Putamen (tissue), 1 donor: ENCODE results near the gene RAB5IF.
"Not testable (repeated sequence)": the region's sequence is repeated elsewhere in the genome, so short reads cannot be mapped to it uniquely, and the experiment has no call there.

ENCODE experiments used
- DNase-seq: peaks from one replicate; pipeline ENCODE4 v3.0.0-alpha.2; 2016; ENCODE audit warnings: low spot score

The RAB5IF gene, protein sequence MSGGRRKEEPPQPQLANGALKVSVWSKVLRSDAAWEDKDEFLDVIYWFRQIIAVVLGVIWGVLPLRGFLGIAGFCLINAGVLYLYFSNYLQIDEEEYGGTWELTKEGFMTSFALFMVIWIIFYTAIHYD

DNA sequence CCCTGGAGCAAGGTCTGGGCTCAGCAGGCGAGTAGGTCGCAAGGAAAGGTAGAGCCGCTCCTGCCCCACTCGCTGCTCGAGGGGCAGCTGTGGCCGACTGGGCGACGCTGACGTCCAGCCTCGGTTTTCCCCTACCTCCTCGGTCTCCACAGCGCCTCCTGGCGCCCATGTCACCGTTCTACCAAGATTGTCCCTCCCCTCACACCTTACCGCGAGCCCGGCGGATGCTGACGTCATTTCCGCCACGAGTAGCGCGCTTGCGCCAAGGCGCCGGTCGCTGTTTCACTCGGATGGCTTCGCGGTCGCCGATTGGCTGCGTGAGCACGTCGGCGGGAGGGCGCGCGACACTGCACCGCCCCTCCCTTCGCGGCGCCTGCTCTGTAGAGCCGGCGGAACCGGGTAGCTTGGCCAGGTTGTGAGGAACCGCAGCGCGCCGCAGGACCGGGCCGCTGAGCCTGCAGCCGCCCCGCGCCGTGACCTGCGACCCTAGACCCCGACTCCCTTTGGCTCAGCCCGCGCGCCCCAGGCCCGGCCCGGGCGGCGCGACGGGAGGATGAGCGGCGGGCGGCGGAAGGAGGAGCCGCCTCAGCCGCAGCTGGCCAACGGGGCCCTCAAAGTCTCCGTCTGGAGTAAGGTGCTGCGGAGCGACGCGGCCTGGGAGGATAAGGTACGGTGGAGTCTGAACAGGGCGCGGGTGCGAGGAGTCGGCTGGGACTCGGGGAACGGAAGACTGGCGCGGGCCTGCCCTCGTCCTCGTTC, at the start of gene RAB5IF:
TSS of gene RAB5IF (plus strand) at position 381 of the 759 bp plus-strand sequence. CDS start at position 554, 173 bp downstream.
- DNase-seq: peak; percentile 95

- DNase-seq: no peak
These were observed 42.9 kb upstream of the RAB5IF start for GRCh38 chr20:36562724-36563123.

DNA sequence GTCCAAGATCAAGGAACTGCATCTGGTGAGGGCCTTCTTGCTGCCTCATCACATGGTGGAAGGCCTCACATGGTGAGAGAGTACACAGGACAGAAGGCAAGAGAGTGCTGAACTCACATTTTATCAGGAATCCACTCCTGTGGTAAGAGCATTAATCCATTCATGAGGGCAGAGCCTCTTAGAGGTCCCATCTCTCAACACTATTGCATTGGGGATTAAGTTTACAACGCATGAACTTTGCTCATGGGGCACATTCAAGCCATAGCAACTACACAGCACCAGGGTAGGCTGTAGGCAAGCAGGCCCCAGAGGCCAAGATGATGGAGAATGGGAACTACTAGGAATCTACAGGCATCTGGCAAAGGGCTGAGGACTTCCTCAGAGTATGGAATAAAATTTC, 42.2 kb upstream of the RAB5IF start:
- no peak for DNase-seq

DNA sequence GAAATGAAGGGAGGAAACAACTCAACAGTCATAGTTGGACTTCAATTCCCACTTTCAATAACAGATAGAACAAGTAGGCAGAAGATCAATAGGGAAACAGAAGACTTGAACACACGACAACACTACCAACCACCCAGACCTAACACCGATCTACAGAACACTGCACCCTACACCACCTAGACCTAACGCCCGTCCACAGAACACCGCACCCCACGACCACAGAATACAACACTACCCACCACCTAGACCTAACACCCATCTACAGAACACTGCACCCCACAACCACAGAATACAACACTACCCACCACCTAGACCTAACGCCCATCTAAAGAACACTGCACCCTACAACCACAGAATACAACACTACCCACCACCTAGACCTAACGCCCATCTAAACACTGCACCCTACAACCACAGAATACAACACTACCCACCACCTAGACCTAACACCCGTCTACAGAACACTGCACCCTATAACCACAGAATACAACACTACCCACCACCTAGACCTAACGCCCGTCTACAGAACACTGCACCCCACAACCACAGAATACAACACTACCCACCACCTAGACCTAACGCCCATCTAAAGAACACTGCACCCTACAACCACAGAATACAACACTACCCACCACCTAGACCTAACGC, 41.4 kb upstream of the RAB5IF start:
- DNase-seq: not testable (repeated sequence)

GRCh38 chr20:36564726-36565121, 40.9 kb upstream of the RAB5IF start:
- not testable (repeated sequence) for DNase-seq

DNA sequence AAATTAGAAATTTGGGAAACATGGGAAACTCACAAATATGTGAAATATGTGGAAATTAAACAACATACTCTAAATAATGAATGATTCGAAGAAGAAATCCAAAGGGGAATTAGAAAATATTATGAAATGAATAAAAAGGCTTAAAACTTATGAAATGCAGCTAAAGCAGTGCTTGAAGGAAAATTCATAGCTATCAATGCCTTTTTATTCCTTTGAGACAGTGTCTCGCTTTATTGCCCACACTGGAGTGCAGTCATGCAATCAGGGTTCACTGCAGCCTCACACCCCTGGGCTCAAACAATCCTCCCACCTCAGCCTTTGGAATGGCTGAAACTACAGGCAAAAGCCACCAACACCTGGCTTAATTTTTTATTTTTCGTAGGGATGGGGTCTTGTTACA, 40.1 kb upstream of the RAB5IF start:
- no peak for DNase-seq

- no peak for DNase-seq
These were observed 35.6 kb upstream of the RAB5IF start for GRCh38 chr20:36569847-36570429.

DNA sequence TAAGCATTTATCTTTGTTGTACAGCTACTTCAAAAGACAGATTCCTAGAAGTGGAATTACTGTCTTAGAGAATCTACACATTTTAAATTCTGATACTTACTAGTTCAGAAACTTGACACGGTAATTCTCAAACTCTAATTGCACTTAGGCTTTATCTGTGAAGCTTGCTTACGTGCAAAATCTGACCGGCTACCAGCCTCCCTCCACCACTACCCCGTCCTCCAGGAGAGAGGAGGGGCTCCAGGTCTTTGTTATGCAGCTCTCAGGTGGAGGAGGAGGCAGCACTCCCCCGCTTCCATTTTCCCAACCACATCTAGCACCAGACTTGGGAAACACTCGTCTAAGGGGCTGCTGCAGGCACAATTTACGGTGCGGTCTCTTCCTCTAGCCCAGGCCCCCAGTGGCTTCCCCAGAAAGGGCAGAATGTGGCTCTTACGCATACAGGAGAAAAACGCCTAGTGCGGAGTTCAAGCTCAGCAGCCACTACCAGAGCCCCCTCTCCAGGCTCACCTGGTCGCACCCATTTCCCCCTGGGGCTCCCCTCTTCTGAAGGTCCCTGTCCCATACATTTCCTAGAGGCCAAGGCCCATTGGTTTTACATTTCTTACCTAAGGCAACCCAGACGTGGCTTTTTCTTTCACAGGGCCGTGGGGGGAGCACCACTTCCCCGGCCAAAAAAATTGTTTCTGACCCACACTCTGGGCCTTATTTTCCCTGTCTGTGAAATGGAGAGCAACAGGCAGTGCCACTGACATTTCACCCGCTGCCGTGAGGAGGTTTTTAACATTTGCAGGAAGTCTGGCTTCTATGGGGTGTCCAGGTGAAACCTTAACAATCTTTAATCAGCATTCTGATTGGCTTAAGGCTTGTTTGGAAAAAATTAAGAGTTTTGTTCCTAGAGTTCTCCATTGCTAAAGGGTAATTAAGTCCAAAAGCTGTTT, 33.7 kb upstream of the RAB5IF start:
- DNase-seq: no peak

DNA sequence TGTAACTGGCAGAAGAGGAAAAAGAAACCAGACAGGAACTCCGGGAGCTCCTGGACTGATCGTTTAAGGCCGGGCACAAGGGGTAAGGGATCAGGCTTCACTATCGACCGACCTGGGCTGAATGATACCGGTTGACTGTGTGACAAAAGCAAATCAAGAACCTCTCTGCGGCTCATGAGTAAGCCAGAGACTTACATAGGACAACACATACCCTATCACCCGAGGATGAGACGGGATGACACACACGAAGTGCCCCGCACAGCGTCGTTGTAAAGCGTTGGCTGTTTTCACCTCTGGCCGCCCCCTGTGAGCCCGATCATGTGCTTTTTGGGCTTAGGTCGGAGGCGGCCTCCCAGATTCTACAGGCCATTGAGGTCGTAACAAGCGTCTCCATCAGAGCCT, 32.9 kb upstream of the RAB5IF start:
- DNase-seq: no peak

- DNase-seq: peak; percentile 33
These were observed 32.3 kb upstream of the RAB5IF start, which contains the start of gene TGIF2 for GRCh38 chr20:36573103-36573797. Gene TGIF2, plus strand, starts transcription at chr20:36573597. Its CDS starts 5,178 bp downstream, at chr20:36578775.

DNA sequence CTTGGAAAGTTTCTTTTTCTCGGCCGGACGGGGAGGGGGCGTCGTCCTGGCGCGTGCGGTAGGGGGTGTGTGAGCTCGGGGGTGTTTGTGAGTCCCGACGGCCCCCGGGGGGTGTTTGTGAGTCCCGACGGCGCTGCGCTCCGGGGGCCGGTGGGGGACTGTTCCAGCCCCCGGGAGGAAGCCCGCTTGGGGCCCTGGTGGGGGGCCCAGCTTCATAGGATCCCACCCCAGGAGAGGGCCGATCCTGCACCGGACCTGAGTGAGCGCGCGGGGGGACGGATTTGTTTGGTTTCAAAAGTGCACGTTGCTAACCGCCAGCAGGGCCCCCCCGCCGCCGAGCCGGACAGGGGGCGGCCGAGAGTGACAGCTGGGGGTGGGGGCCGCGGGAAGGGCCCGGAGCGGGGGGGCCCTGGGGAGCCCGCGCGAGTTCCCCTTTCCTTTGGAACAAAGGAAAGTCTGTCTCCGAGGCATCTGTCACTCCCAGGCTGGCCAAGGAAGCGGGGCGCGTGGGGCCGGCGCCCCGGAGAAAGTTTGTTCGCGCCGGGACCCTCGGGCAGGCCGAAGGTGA, 31.7 kb upstream of the RAB5IF start:
- DNase-seq: no peak

- no peak for DNase-seq
These were observed 31.0 kb upstream of the RAB5IF start for GRCh38 chr20:36574366-36575135.

- DNase-seq: no peak
These were observed 29.5 kb upstream of the RAB5IF start for GRCh38 chr20:36576081-36576445.

- DNase-seq: no peak
These were observed 27.1 kb upstream of the RAB5IF start for GRCh38 chr20:36578356-36579041.

DNA sequence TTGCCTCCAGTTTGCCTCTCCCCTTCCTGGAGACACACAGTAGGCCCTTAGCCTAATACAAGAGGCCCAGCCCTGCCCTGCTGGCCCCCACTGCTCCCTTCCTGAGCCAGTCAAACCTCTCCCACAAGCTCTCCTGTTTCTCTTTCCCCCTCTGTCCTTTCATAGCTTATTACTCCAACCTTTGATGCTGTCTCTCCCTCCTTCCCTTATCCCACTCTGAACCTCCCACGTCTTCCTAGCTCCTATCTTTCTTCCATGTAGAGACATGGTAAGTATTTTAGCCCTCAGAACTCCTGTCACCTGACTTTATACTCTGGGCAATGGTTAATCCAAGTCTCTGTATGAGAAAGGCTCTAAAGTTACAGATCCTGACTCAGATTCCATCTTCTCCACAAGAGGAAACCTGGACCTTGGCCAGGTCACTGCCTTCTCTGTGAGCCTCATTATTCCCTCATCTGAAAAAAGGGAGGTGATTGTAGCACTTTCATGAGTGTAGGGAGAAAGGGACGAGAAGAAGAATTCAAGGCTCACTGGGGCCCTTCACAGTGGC, 25.5 kb upstream of the RAB5IF start:
- DNase-seq: no peak

DNA sequence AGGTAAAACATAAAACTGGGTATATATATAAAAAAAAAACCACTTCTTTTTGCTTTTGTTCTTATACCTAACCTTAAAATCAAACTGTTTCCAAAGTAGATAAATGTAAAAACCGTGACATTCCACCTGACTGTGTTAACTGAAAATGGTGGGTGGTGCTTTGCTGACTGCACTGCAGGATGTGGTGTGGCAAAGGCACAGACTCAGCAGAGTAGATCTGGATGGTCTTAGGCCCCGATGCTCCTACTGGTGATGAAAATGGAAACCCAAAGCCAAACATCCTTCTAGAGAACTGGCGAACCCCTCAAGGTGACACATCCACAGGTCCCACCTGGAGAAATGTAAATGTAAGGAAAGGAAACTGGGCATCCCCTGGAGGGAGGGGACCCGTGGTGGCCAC, 23.3 kb upstream of the RAB5IF start:
- no peak for DNase-seq

DNA sequence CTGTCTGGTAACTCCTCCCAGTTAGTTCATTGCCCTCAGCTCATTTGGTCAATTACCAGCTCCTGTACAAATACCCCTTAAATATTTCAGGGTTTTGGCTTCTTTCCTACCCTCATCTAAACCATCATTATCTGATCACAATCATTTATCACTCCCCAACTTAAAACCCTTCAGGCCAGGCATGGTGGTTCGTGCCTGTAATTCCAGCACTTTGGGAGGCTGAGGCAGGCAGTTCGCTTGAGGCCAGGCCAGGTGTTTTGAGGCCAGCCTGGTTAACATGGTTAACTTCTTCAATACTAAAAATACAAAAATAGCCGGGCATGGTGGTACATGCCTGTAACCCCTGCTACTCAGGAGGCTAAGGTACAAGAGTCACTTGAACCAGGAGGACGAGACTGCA, 22.8 kb upstream of the RAB5IF start:
- no peak for DNase-seq

DNA sequence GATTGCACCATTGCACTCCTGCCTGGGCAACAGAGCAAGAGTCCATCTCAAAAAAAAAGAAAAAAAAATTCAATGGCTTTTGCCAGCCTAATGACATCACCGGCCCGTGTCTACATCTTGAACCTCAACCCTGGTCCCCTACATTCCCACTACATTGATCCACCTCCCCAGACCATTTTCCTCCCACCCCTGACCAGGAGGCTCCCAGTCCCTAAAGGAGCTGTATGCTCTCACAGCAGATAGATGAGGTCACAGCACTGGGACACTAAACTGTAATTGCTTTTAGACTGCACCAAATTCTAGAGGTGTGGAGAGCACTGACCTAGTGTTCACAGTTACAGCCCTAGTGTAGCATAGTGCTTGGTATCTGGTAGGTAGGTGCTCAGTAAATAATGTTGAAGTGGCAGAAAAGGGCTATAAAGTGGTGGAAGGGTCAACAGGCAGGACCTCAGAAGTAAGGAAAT, 21.5 kb upstream of the RAB5IF start:
- no peak for DNase-seq
